ENCODE data around the gene ZNF512B. TPM values are rescaled to one million over a fixed set of nuclear protein-coding genes. Genes with fewer than 3 reads are reported as not detected.

The ZNF512B gene
- total and polyA plus RNA-seq, 2 experiments from 2014 or later: 6.1 to 28.8 TPM

DNA sequence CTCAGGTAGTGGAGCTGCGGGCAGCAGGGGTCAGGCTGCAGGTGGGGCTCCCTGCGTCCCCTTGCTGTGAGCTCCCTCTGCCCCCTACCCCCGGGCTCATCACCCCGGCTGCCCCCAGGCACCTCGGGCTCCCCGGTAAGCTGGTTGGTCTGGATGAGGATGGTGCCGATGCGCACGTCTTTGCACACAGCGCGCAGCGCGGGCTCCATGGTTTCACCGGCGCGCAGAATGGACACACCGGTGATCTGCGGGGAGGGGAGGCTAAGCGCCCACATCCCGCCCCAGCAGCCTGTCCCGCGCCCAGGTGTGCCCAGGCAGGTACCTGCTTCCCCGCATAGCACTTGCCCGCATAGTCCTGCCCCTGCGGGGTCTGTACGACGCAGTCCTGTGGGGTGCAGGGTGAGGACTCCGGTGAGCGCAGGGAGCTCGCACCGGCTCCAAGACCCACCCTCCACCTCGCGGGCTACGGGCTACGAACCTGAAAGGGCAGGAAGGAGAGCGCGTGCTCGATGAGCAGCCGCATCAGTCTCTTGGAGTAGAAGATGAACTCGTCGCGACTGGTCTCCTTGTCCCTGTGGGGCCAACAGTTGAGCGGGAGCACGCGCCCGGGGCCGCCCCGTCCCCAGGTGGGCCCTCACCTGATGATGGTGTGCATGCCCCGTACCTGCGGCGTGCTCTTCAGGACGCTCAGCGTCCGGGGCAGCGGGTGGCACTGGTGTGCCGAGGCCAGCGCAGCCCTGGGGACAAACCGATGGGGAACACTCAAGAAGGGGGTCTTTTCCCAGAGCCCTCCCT lies 29.1 kb downstream of the ZNF512B start:
- TF ChIP-seq CREB1 (CRISPR knock-in tag; IDR thresholded peaks at IDR 0.05; ENCODE audit: low read depth) (peak; percentile 3; the same call in 1 of the 2 replicates), POLR2AphosphoS5 (IDR thresholded peaks at IDR 0.05; ENCODE audit: low read depth) (peak; percentile 56; the same call in 1 of the 2 replicates), EZH2phosphoT487 (IDR thresholded peaks at IDR 0.05; ENCODE audit: unreplicated experiment) (no peak)
- TF ChIP-seq, protein P1, sequence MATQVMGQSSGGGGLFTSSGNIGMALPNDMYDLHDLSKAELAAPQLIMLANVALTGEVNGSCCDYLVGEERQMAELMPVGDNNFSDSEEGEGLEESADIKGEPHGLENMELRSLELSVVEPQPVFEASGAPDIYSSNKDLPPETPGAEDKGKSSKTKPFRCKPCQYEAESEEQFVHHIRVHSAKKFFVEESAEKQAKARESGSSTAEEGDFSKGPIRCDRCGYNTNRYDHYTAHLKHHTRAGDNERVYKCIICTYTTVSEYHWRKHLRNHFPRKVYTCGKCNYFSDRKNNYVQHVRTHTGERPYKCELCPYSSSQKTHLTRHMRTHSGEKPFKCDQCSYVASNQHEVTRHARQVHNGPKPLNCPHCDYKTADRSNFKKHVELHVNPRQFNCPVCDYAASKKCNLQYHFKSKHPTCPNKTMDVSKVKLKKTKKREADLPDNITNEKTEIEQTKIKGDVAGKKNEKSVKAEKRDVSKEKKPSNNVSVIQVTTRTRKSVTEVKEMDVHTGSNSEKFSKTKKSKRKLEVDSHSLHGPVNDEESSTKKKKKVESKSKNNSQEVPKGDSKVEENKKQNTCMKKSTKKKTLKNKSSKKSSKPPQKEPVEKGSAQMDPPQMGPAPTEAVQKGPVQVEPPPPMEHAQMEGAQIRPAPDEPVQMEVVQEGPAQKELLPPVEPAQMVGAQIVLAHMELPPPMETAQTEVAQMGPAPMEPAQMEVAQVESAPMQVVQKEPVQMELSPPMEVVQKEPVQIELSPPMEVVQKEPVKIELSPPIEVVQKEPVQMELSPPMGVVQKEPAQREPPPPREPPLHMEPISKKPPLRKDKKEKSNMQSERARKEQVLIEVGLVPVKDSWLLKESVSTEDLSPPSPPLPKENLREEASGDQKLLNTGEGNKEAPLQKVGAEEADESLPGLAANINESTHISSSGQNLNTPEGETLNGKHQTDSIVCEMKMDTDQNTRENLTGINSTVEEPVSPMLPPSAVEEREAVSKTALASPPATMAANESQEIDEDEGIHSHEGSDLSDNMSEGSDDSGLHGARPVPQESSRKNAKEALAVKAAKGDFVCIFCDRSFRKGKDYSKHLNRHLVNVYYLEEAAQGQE (IDR thresholded peaks at IDR 0.05; ENCODE audit: unreplicated experiment): peak; percentile 8
- Histone ChIP-seq H2AFZ (no peak overlapping the region), H4K20me1 (replicated peaks; ENCODE audit: insufficient read depth) (no peaks in the 10 kb centered on the region), H3F3A (replicated peaks; ENCODE audit: low read depth) (peaks cover 41% of the 10 kb centered on the region), H3K27me3 (ENCODE audit: insufficient read depth) (no peaks in the 10 kb centered on the region), H3K4me3 (peak overlapping the region; percentile 92), H3K4me2 (peak overlapping the region; percentile 93), H3K4me1 (ENCODE audit: insufficient read depth) (peaks cover 10% of the 10 kb centered on the region; the same call in 1 of the 2 replicates), H3K36me3 (ENCODE audit: insufficient read depth) (no peaks in the 10 kb centered on the region), H3K79me2 (replicated peaks; ENCODE audit: insufficient read depth) (no peaks in the 10 kb centered on the region), H3K9me2 (ENCODE audit: insufficient read depth) (no peaks in the 10 kb centered on the region), H3K27ac (ENCODE audit: low read depth) (peak overlapping the region; percentile 87)
- Mint-ChIP-seq H3K27me3 (ENCODE audit: insufficient read depth, low read depth, poor library complexity) (peaks cover 19% of the 10 kb centered on the region), H3K4me3 (peak overlapping the region; percentile 85), H3K36me3 (ENCODE audit: low read depth) (peaks cover 20% of the 10 kb centered on the region), H3K4me1 (peaks cover 7% of the 10 kb centered on the region; the same call in 2 of the 3 replicates), H3K9me3 (no peaks in the 10 kb centered on the region), H3K27ac (peak overlapping the region; percentile 88)
- DNase-seq (ENCODE audit: low spot score): peak; percentile 71
- ATAC-seq: peak; percentile 16

DNA sequence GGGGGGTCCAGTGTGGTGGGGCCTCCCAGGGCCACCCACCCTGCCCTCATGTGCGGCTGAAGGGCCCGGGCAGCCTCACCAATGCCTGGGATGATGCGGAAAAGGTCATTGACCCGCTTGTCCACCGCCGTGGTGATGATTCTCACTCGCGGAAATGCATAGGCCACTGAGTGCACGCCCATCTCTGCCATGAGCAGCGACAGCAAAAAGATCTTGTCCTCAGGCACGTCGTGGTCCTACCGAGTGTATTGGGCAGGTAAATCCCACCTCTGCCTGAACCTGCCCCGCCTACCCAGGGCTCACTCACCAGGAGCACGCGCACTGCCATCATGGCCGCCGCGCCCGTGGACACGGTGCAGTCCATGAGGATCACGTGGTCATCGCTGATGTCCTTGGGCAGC lies 29.7 kb downstream of the ZNF512B start:
- peak; percentile 81 for DNase-seq (ENCODE audit: low spot score)
- Mint-ChIP-seq H3K27me3 (ENCODE audit: insufficient read depth, low read depth, poor library complexity) (peaks cover 18% of the 10 kb centered on the region), H3K4me3 (peak overlapping the region; percentile 85), H3K27ac (peak overlapping the region; percentile 48; the same call in 1 of the 2 replicates), H3K9me3 (no peaks in the 10 kb centered on the region), H3K4me1 (peaks cover 7% of the 10 kb centered on the region; the same call in 2 of the 3 replicates), H3K36me3 (ENCODE audit: low read depth) (peaks cover 14% of the 10 kb centered on the region)
- Histone ChIP-seq H3K36me3 (ENCODE audit: insufficient read depth) (no peaks in the 10 kb centered on the region), H3K79me2 (replicated peaks; ENCODE audit: insufficient read depth) (no peaks in the 10 kb centered on the region), H3K4me1 (ENCODE audit: insufficient read depth) (peaks cover 10% of the 10 kb centered on the region; the same call in 1 of the 2 replicates), H3K4me3 (peak overlapping the region; percentile 92), H3K9me2 (ENCODE audit: insufficient read depth) (no peaks in the 10 kb centered on the region), H3K4me2 (peak overlapping the region; percentile 93), H3K27ac (ENCODE audit: low read depth) (peak overlapping the region; percentile 84), H2AFZ (no peak overlapping the region), H3K27me3 (ENCODE audit: insufficient read depth) (no peaks in the 10 kb centered on the region), H3F3A (replicated peaks; ENCODE audit: low read depth) (peaks cover 39% of the 10 kb centered on the region), H4K20me1 (replicated peaks; ENCODE audit: insufficient read depth) (no peaks in the 10 kb centered on the region)
- TF ChIP-seq ZNF114 (CRISPR knock-in tag; IDR thresholded peaks at IDR 0.05) (no peak), JUNB (IDR thresholded peaks at IDR 0.05; ENCODE audit: unreplicated experiment) (no peak), CREB1 (CRISPR knock-in tag; IDR thresholded peaks at IDR 0.05; ENCODE audit: low read depth) (no peak), POLR2AphosphoS5 (IDR thresholded peaks at IDR 0.05; ENCODE audit: low read depth) (peak; percentile 80)
- TF ChIP-seq, protein P1 (IDR thresholded peaks at IDR 0.05; ENCODE audit: unreplicated experiment): no peak
- ATAC-seq: peak; percentile 19
